Erythroblast (primary cell): Measurements from ENCODE around the gene DNAJC30.
"Not testable (repeated sequence)": the region's sequence is repeated elsewhere in the genome, so short reads cannot be mapped to it uniquely, and the experiment has no call there.

ENCODE experiments used
- GATA1 ChIP-seq: IDR thresholded peaks from 2 replicates; pipeline ENCODE4 v1.6.1; 2011; ENCODE audit warnings: low read depth, mild to moderate bottlenecking, control low read depth, low read length, moderate library complexity
- POLR2A ChIP-seq: IDR thresholded peaks from 2 replicates; pipeline ENCODE4 v1.6.1; 2011; ENCODE audit warnings: mild to moderate bottlenecking, low read length

GRCh38 chr7:73722182-73722581 is 38.9 kb upstream of the DNAJC30 start:
- TF ChIP-seq POLR2A, GATA1: not testable (repeated sequence)
